MM.1S (cell line): ENCODE data around the gene PIK3R1.

Source experiments
- DNase-seq: peaks from one replicate; pipeline ENCODE4 v3.0.0-alpha.2; 2015
- H2AFZ ChIP-seq: fragments of 300-600 bp; sonication (generic); 2 replicates; pipeline ENCODE4 v1.6.0; 2016; ENCODE audit warnings: antibody characterized with exemption, low read length
- H3F3A ChIP-seq: fragments of 300-600 bp; sonication (generic); 2 replicates; pipeline ENCODE4 v1.6.1; 2016; ENCODE audit warnings: mild to moderate bottlenecking, antibody characterized with exemption, low read length, moderate library complexity, mixed read lengths; ENCODE audit not compliant: insufficient read depth
- H3K27ac ChIP-seq: fragments of 300-600 bp; sonication (generic); 2 replicates; pipeline ENCODE4 v1.5.1; 2016; ENCODE audit warnings: mild to moderate bottlenecking, low read length
- H3K27me3 ChIP-seq: fragments of 300-600 bp; sonication (generic); replicated peaks from 2 replicates; pipeline ENCODE4 v1.6.0; 2016; ENCODE audit warnings: low read length; ENCODE audit not compliant: insufficient read depth
- H3K36me3 ChIP-seq: fragments of 300-600 bp; sonication (generic); replicated peaks from 2 replicates; pipeline ENCODE4 v1.6.1; 2016; ENCODE audit warnings: mild to moderate bottlenecking, low read length, mixed read lengths; ENCODE audit not compliant: insufficient read depth
- H3K4me1 ChIP-seq: fragments of 300-600 bp; sonication (generic); 2 replicates; pipeline ENCODE4 v1.6.1; 2016; ENCODE audit warnings: low read length, mixed read lengths
- H3K4me2 ChIP-seq: fragments of 300-600 bp; sonication (generic); 2 replicates; pipeline ENCODE4 v1.6.0; 2016; ENCODE audit warnings: low read depth, low read length
- H3K4me3 ChIP-seq: fragments of 300-600 bp; sonication (generic); 2 replicates; pipeline ENCODE4 v1.5.1; 2016; ENCODE audit warnings: low read length, mixed read lengths
- H3K79me2 ChIP-seq: fragments of 300-600 bp; sonication (generic); 2 replicates; pipeline ENCODE4 v1.6.1; 2016; ENCODE audit warnings: mixed run types, low read length, mixed read lengths
- H3K9ac ChIP-seq: fragments of 300-600 bp; sonication (generic); 2 replicates; pipeline ENCODE4 v1.6.1; 2016; ENCODE audit warnings: low read length, mixed read lengths
- H3K9me2 ChIP-seq: fragments of 300-600 bp; sonication (generic); replicated peaks from 2 replicates; pipeline ENCODE4 v1.6.1; 2016; ENCODE audit warnings: mild to moderate bottlenecking, low read length, mixed read lengths; ENCODE audit not compliant: insufficient read depth
- H3K9me3 ChIP-seq: fragments of 300-600 bp; sonication (generic); replicated peaks from 2 replicates; pipeline ENCODE4 v1.6.1; 2016; ENCODE audit warnings: mild to moderate bottlenecking, low read length, mixed read lengths; ENCODE audit not compliant: insufficient read depth
- H4K20me1 ChIP-seq: fragments of 300-600 bp; sonication (generic); 2 replicates; pipeline ENCODE4 v1.6.1; 2016; ENCODE audit warnings: mild to moderate bottlenecking, low read length, moderate library complexity, mixed read lengths; ENCODE audit not compliant: insufficient read depth
- CTCF ChIP-seq: fragments of 300-600 bp; sonication (generic); IDR thresholded peaks from 2 replicates; pipeline ENCODE4 v1.5.1; 2016; ENCODE audit warnings: antibody characterized with exemption, low read length, mixed read lengths
- EZH2 ChIP-seq: fragments of 300-600 bp; sonication (generic); optimal IDR thresholded peaks from 2 replicates; pipeline ENCODE3; 2017; ENCODE audit warnings: low read depth, mild to moderate bottlenecking, antibody characterized with exemption, low read length, mixed read lengths
- EZH2phosphoT487 ChIP-seq: fragments of 300-600 bp; sonication (generic); IDR thresholded peaks from 2 replicates; pipeline ENCODE4 v1.6.1; 2018; ENCODE audit warnings: antibody characterized with exemption, low read length

The PIK3R1 gene

GRCh38 chr5:68243251-68243650 lies 27.7 kb downstream of the PIK3R1 start:
- DNase-seq: no peak
- Histone ChIP-seq H3K4me1 (no peaks in the 10 kb centered on the region), H3K79me2 (peaks cover 4% of the 10 kb centered on the region; the same call in 1 of the 2 replicates), H3K9me3 (no peaks in the 10 kb centered on the region), H3K4me3 (no peak overlapping the region), H3K9me2 (no peaks in the 10 kb centered on the region), H4K20me1 (no peaks in the 10 kb centered on the region), H3K4me2 (no peak overlapping the region), H2AFZ (no peak overlapping the region), H3K9ac (no peak overlapping the region), H3K27ac (no peak overlapping the region), H3K27me3 (no peaks in the 10 kb centered on the region), H3F3A (no peaks in the 10 kb centered on the region), H3K36me3 (no peaks in the 10 kb centered on the region)
- TF ChIP-seq CTCF: no peak
- no peak for TF ChIP-seq EZH2
- TF ChIP-seq EZH2phosphoT487: no peak

- no peak overlapping the region for H3K4me3 ChIP-seq
- no peaks in the 10 kb centered on the region for H4K20me1 ChIP-seq
- H3K9me3 ChIP-seq: no peaks in the 10 kb centered on the region
- no peaks in the 10 kb centered on the region for H3K9me2 ChIP-seq
- H3K4me2 ChIP-seq: no peak overlapping the region
- H3F3A ChIP-seq: no peaks in the 10 kb centered on the region
- H3K79me2 ChIP-seq: peaks cover 4% of the 10 kb centered on the region; the same call in 1 of the 2 replicates
- DNase-seq: no peak
- H2AFZ ChIP-seq: no peak overlapping the region
- no peaks in the 10 kb centered on the region for H3K27me3 ChIP-seq
- H3K4me1 ChIP-seq: no peaks in the 10 kb centered on the region
- H3K27ac ChIP-seq: no peak overlapping the region
- no peak overlapping the region for H3K9ac ChIP-seq
- TF ChIP-seq EZH2: no peak
- TF ChIP-seq CTCF: no peak
- no peak for TF ChIP-seq EZH2phosphoT487
- H3K36me3 ChIP-seq: no peaks in the 10 kb centered on the region
Measured at GRCh38 chr5:68243681-68244080, 28.1 kb downstream of the PIK3R1 start.

GRCh38 chr5:68245319-68245718 lies 29.8 kb downstream of the PIK3R1 start:
- no peak for DNase-seq
- H3K4me1 ChIP-seq: no peaks in the 10 kb centered on the region

More at GRCh38 chr5:68245319-68245718, 29.8 kb downstream of the PIK3R1 start:
- no peaks in the 10 kb centered on the region for H4K20me1 ChIP-seq
- H3K36me3 ChIP-seq: no peaks in the 10 kb centered on the region
- no peaks in the 10 kb centered on the region for H3K27me3 ChIP-seq
- no peaks in the 10 kb centered on the region for H3K9me2 ChIP-seq
- H3K79me2 ChIP-seq: peaks cover 4% of the 10 kb centered on the region; the same call in 1 of the 2 replicates
- no peak overlapping the region for H3K4me3 ChIP-seq
- H3K27ac ChIP-seq: no peak overlapping the region
- H3K4me2 ChIP-seq: no peak overlapping the region
- no peak overlapping the region for H2AFZ ChIP-seq
- H3K9ac ChIP-seq: no peak overlapping the region
- TF ChIP-seq CTCF (no peak), EZH2phosphoT487 (no peak), EZH2 (no peak)
- H3K9me3 ChIP-seq: no peaks in the 10 kb centered on the region
- no peaks in the 10 kb centered on the region for H3F3A ChIP-seq
